HG03575 (cell line): ENCODE measurements around the gene NRXN3.

Experiments used
- ATAC-seq: cut with Tn5 transposase; IDR thresholded peaks from one replicate; pipeline ENCODE4 v1.9.1; 2021; ENCODE audit not compliant: unreplicated experiment, insufficient number of reproducible peaks, low FRiP score; ENCODE audit errors: extremely low read depth

NRXN3 gene

GRCh38 chr14:79411403-79412174, 1241.4 kb downstream of the NRXN3 start:
- no peak for ATAC-seq

GRCh38 chr14:79412822-79413221, 1242.6 kb downstream of the NRXN3 start:
- ATAC-seq: no peak

- no peak for ATAC-seq
Observed at GRCh38 chr14:79413734-79414428, 1243.7 kb downstream of the NRXN3 start.

- ATAC-seq: no peak
Observed at GRCh38 chr14:79415726-79416125, 1245.6 kb downstream of the NRXN3 start.

- no peak for ATAC-seq
Observed at GRCh38 chr14:79417961-79418360, 1247.8 kb downstream of the NRXN3 start.

GRCh38 chr14:79418649-79419415, 1248.7 kb downstream of the NRXN3 start:
- ATAC-seq: no peak

- no peak for ATAC-seq
Observed at GRCh38 chr14:79419571-79420327, 1249.6 kb downstream of the NRXN3 start.

GRCh38 chr14:79420725-79421124, 1250.6 kb downstream of the NRXN3 start:
- ATAC-seq: no peak

- ATAC-seq: no peak
Observed at GRCh38 chr14:79421811-79422210, 1251.6 kb downstream of the NRXN3 start.

GRCh38 chr14:79424462-79424861, 1254.3 kb downstream of the NRXN3 start:
- no peak for ATAC-seq

- no peak for ATAC-seq
Observed at GRCh38 chr14:79426103-79426755, 1256.1 kb downstream of the NRXN3 start.

GRCh38 chr14:79432640-79433039, 1262.5 kb downstream of the NRXN3 start:
- ATAC-seq: no peak

- ATAC-seq: no peak
Observed at GRCh38 chr14:79436335-79436734, 1266.2 kb downstream of the NRXN3 start.

- no peak for ATAC-seq
Observed at GRCh38 chr14:79437951-79438350, 1267.8 kb downstream of the NRXN3 start.

GRCh38 chr14:79438696-79439342, 1268.6 kb downstream of the NRXN3 start:
- ATAC-seq: no peak

- ATAC-seq: no peak
Observed at GRCh38 chr14:79442786-79443185, 1272.6 kb downstream of the NRXN3 start.

- no peak for ATAC-seq
Observed at GRCh38 chr14:79443602-79444001, 1273.4 kb downstream of the NRXN3 start.

- ATAC-seq: no peak
Observed at GRCh38 chr14:79448960-79449359, 1278.8 kb downstream of the NRXN3 start.
